ENCODE measurements around the gene PILRA.
"Not testable (repeated sequence)": the region's sequence is repeated elsewhere in the genome, so short reads cannot be mapped to it uniquely, and the experiment has no call there.

Gene PILRA

DNA sequence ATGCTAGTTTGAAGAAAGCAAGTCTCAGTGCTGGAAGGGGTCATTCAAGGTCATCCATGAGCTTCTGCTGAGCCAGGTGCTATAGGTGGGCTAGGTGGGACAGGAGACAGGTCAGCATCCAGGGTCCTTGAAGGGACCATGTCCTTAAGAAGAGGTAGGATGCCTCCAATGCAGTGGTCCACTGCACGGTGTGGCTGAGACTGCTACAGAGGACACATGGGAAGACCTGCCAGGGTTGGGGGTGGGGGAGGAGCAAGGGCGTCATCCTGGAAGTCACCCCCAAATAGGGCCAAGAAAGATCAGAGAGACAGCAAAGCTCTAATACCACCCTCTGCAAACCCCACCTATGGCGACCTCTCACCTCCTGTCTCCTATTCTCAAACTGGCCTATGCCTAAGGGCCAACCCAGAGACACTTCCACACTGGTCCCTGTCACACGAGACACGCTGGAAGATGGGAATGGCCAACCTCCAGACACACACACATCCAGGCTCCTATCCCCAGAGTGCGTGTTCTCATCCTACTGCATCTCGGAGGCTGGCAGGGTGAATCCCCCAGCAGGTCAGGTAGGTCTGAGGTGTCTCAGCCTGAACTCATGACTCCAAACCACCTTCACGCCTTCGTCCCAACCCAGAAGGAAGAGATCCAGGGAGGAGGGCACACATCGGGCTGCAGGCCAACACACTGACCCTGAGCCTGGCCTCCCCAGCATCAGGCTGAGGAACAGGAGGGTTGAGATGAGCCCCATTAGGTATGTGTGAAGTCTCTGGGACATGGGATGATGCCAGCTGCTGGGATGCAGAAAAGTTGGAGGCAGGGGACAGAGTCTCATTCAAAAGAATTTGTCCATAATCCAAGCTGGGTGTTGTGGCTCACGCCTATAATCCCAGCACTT is 68.6 kb downstream of the PILRA start:
- in situ Hi-C loops (cut with HindIII; ENCODE audit: low sequenced_read_pairs) = no loop called here
- TF ChIP-seq, protein P1, sequence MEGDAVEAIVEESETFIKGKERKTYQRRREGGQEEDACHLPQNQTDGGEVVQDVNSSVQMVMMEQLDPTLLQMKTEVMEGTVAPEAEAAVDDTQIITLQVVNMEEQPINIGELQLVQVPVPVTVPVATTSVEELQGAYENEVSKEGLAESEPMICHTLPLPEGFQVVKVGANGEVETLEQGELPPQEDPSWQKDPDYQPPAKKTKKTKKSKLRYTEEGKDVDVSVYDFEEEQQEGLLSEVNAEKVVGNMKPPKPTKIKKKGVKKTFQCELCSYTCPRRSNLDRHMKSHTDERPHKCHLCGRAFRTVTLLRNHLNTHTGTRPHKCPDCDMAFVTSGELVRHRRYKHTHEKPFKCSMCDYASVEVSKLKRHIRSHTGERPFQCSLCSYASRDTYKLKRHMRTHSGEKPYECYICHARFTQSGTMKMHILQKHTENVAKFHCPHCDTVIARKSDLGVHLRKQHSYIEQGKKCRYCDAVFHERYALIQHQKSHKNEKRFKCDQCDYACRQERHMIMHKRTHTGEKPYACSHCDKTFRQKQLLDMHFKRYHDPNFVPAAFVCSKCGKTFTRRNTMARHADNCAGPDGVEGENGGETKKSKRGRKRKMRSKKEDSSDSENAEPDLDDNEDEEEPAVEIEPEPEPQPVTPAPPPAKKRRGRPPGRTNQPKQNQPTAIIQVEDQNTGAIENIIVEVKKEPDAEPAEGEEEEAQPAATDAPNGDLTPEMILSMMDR (IDR thresholded peaks at IDR 0.05; ENCODE audit: low read depth, low read length) = no peak
- H3K4me3 ChIP-seq (ENCODE audit: low read depth, low read length) = no peak overlapping the region
- no peak for DNase-seq (ENCODE audit: low read depth, low spot score)

DNA sequence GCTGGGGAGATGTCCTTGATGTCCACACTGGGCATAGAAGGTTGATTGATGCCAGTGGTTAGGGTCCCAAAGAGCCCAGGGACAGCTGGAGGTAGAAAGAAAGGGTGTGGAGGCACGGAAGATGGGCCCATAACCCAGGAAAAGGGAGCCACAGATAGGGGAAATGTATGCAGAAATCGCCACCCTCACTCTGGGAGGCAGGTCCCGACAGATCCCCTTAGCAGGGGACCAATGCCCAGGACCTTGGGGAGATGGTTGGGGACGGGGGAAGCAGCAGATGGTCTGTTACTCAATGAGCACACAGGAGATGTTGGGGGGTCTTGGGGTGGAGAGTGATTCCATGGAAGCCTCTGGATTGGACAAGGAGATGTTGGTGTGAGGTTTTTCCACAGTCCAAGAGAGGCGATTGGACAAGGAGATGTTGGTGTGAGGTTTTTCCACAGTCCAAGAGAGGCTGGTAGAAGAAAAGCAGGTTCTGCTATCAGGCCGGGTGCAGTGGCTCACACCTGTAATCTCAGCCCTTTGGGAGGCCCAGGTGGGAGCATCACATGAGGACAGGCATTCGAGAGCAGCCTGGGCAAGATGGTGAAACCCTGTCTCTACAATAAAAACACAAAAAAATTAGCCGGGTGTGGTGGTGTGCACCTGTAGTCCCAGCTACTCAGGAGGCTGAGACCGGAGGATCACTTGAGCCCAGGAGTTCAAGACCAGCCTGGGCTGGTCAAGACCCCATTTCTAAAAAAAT is 70.0 kb downstream of the PILRA start:
- in situ Hi-C loops (cut with HindIII; ENCODE audit: low sequenced_read_pairs) = no loop called here
- DNase-seq (ENCODE audit: low read depth, low spot score) = no peak

DNA sequence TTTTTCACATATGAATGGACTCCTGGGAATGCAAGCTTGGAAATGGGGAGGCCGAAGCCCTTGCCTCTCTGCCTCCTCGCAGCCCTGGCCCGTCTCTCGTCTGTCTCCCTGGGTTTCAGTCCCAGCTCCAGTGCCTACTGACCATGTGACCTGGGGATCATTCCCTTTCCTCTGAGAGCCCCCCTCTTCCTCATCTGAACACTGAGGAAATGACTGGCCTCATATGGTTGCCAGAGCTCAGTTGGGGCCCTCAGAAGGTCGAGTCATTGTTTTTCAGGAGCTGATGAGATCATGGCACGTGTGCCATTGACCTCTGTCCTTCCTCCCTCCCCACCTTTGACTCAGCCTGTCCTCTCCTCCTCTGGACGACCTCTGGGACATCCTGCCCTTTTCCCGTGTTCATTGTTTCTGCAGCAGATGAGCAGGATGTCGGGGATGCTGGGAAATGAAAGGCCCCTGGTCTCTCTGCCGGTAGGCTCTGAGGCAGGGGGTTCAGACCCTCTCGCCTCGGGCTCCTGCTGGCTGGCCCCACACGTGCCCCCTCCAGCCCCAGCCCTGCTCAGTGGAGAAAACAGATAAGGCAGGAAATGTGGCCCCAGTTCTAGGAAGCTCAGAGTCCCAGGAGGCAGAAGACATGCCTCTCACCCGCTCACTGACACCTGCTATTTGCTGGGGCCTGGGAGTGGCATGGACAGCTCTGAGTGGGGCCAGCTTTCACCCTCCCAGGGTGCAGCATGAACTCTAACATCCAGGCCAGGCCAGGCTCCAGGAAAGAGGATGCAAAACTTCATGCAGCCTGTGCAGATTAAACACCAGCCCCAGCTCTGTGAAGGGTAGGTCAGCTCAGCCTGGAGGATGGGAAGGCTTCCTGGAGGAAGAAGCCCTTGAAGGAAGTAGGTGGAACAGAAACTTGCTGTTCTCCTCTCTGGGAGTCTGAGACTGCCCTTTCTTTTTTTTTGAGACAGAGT is 71.3 kb downstream of the PILRA start:
- peak; percentile 49 for DNase-seq (ENCODE audit: low read depth, low spot score)
- no peak overlapping the region for H3K4me3 ChIP-seq (ENCODE audit: low read depth, low read length)
- in situ Hi-C loops (cut with HindIII; ENCODE audit: low sequenced_read_pairs) = no loop called here
- TF ChIP-seq, protein P1 (IDR thresholded peaks at IDR 0.05; ENCODE audit: low read depth, low read length) = no peak

More for the DNA sequence above, 70.0 kb downstream of the PILRA start:
- TF ChIP-seq, protein P1 (IDR thresholded peaks at IDR 0.05; ENCODE audit: low read depth, low read length) = no peak
- no peak overlapping the region for H3K4me3 ChIP-seq (ENCODE audit: low read depth, low read length)

DNA sequence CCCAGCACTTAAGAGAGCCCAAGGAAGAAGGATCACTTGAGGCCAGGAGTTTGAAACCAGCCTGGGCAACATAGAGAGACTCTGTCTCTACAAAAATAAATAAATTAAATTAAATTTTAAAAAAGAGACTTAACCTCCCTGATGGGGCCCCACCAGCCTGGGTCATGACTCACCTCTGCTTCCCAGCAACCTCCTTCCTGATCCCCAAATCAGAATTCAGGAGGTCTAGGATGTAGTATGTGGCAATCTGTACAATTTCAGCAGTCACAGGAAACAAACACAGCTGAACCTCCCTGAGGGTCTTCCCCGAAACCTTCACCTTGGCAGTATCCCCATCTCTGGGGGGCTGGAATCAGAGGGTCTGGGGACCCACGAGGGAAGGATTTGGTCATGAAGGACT is 72.8 kb downstream of the PILRA start:
- DNase-seq (ENCODE audit: low read depth, low spot score) = no peak
- H3K4me3 ChIP-seq (ENCODE audit: low read depth, low read length) = no peak overlapping the region
- in situ Hi-C loops (cut with HindIII; ENCODE audit: low sequenced_read_pairs) = no loop called here
- TF ChIP-seq, protein P1 (IDR thresholded peaks at IDR 0.05; ENCODE audit: low read depth, low read length) = no peak

DNA sequence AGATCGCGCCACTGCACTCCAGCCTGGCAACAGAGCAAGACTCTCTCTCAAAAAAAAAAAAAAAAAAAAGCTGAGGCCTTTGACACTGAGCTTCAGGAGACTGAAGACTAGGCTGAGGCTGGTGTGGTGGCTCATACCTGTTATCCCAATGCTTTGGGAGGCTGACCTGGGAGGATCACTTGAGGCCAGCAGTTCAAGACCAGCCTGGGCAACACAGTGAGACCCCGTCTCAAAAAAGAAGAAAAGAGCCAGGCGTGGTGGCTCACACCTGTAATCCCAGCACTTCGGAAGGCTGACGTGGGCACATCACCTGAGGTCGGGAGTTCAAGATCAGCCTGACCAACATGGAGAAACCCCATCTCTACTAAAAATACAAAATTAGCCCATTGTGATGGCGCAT is 74.1 kb downstream of the PILRA start:
- in situ Hi-C loops (cut with HindIII; ENCODE audit: low sequenced_read_pairs); DNase-seq (ENCODE audit: low read depth, low spot score); H3K4me3 ChIP-seq (ENCODE audit: low read depth, low read length): not testable (repeated sequence)

DNA sequence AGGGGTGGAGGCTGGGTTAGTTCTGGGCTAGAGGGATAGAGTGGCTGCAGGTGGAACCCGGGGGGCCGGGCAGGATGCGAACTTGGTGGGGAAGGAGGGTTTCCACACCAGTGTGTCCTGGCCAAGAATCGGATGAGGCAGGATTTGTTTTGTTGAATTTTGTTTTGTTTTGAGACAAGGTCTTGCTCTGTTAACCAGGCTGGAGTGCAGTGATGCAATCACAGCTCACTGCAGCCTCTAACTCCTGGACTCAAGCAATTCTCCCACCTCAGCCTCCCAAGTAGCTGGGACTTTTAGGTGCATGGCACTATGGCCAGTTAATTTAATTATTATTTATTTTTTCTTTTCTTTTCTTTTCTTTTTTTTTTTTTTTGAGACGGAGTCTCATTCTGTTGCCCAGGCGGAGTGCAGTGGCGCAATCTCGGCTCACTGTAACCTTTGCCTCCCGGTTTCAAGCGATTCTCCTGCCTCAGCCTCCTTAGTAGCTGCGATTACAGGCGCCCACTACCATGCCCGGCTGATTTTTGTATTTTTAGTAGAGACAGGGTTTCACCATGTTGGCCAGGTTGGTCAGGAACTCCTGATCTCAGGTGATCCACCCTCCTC is 76.0 kb downstream of the PILRA start:
- TF ChIP-seq, protein P1 (IDR thresholded peaks at IDR 0.05; ENCODE audit: low read depth, low read length) = no peak
- DNase-seq (ENCODE audit: low read depth, low spot score) = no peak
- no peak overlapping the region for H3K4me3 ChIP-seq (ENCODE audit: low read depth, low read length)
- in situ Hi-C loops (cut with HindIII; ENCODE audit: low sequenced_read_pairs) = no loop called here
